Retina (tissue), 1 donor: Measurements from ENCODE around the gene GTF2IRD1.
"Not testable (repeated sequence)": the region's sequence is repeated elsewhere in the genome, so short reads cannot be mapped to it uniquely, and the experiment has no call there.

Experiments used
- DNase-seq: peaks from one replicate; pipeline ENCODE4 v3.0.0-alpha.2; 2016

GTF2IRD1 gene

GRCh38 chr7:74606909-74607510 is 153.3 kb downstream of the GTF2IRD1 start:
- DNase-seq = no peak

- peak; percentile 55 for DNase-seq
Observed at GRCh38 chr7:74612015-74612829, 158.5 kb downstream of the GTF2IRD1 start.

GRCh38 chr7:74615933-74616780 is 162.5 kb downstream of the GTF2IRD1 start:
- DNase-seq = no peak

DNA sequence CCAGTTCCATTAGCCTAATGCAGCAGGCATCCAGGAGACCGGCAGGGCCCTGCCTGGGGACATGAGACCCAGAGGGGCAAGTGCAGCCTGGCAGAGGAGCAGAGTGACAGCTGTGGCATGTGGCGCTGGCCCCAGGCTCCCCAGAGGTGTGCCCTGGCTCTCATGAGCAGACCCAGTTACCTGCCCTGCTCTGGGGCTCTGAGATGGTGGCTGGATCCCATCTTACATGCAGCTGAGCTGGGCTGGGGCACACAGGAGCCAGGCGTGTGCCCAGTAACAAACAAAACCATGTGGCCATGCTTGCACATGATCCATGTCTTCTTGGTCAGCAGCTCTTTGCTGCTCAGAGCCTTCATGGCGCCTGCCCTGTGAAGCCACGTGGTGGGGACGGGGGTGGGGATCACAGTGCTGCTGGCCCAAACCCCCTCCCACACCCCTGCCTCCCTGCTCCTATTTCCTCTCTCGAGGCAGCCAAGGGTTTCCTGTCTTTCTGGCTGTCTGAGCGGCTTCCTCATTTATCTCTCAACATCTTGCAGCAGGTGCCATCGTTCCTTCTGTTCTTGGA is 163.6 kb downstream of the GTF2IRD1 start:
- DNase-seq = peak; percentile 39

- peak; percentile 20 for DNase-seq
Observed at GRCh38 chr7:74619235-74619860, 165.6 kb downstream of the GTF2IRD1 start.

- no peak for DNase-seq
Observed at GRCh38 chr7:74622228-74622749, 168.6 kb downstream of the GTF2IRD1 start.

DNA sequence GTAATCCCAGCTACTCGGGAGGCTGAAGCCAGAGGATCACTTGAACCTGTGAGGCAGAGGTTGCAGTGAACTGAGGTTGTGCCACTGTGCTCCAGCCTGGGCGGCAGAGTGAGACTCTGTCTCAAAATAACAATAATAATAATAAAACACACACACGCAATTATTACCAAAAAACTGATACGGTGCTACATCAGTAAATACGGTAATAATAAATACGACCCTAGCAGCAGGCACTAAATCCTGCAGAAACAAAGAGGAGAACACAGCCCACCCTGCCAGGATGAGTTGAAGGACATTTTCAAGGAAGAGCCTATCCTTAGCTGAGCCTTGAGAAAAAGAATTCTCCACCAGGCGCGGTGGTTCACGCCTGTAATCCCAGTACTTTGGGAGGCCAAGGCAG is 169.4 kb downstream of the GTF2IRD1 start:
- DNase-seq = no peak

GRCh38 chr7:74625446-74625845 is 171.7 kb downstream of the GTF2IRD1 start:
- no peak for DNase-seq

- peak; percentile 82 for DNase-seq
Observed at GRCh38 chr7:74627661-74628411, 174.1 kb downstream of the GTF2IRD1 start.

- no peak for DNase-seq
Observed at GRCh38 chr7:74632505-74632904, 178.8 kb downstream of the GTF2IRD1 start.

GRCh38 chr7:74633451-74633921 is 179.8 kb downstream of the GTF2IRD1 start:
- no peak for DNase-seq

- DNase-seq = no peak
Observed at GRCh38 chr7:74637745-74638144, 184.0 kb downstream of the GTF2IRD1 start.

DNA sequence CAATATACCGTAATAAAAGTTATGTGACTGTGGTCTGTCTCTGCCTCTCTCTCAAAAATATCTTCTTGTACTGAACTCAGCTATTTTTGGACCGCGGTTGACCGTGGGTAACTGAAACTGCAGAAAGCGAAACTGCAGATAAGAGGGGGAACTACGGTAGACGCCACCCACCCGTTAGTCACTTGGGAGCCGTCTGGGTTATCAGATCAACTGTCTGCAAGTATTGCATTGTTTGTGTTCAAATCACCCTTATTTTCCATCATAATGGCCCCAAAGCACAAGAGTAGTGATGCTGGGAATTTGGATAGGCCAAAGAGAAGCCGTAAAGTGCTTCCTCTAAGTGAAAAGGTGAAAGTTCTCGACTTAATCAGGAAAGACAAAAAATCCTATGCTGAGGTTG is 196.3 kb downstream of the GTF2IRD1 start:
- not testable (repeated sequence) for DNase-seq

DNA sequence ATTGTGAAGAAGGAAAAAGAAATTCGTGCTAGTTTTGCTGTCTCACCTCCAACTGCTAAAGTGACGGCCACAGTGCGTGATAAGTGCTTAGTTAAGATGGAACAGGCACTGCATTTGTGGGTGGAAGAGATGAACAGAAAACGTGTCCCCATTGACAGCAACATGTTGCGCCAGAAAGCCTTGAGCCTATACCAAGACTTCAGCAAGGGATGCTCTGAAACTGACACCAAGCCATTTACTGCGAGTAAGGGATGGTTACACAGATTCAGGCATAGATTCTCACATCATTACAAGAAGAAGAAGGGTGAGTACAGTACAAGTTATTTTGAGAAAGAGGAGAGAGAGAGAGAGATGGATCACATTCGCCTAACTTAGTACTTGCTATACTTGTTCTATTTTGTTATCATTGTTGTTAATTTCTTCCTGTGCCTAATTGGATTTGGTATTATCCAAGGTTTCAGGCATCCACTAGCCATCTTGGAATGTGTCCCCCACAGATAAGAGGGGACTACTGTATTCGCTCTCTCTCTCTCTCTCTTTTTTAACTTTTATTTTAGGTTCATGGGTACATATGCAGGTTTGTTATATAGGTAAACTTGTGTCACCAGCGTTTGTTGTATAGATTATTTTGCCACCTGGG is 196.9 kb downstream of the GTF2IRD1 start:
- DNase-seq = not testable (repeated sequence)

DNA sequence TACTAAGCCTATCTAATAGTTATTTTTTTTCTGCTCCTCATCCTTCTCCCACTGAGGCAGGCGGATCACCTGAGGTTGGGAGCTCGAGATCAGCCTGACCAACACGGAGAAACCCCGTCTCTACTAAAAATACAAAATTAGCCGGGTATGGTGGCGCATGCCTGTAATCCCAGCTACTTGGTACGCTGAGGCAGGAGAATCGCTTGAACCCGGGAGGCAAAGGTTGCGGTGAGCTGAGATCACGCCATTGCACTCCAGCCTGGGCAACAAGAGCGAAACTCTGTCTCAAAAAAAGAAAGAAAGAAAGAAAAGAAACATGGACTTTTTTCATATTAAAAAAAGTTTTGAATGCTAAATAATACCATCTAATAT is 197.4 kb downstream of the GTF2IRD1 start:
- not testable (repeated sequence) for DNase-seq
